ENCODE measurements around the gene OIT3. TPM values are rescaled to one million over a fixed set of nuclear protein-coding genes. Genes with fewer than 3 reads are reported as not detected.

The OIT3 gene
- total RNA-seq, 1 donor from 2014 or later = not detected

DNA sequence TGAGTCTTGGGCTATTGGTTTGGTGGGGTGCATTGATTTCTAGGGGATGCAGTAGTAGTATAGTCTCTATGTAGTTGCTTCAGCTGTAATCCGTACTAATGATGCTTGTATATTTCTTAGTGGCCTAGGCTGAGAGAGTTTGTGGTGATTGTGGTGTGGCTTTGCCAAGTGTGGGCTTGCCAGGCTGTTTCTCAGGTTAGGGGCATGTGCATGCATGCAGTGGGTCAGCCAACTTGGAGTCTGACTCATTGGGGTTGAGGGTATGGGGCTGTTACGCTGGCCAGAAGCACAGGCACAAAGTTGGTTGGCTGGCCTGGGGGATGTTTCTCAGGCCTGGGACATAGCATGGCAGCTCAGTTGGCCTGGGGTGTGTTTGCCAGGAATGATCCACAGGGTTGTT is 86.8 kb downstream of the OIT3 start:
- Mint-ChIP-seq H3K36me3 (peaks cover 7% of the 10 kb centered on the region), H3K4me1 (no peaks in the 10 kb centered on the region)
- no peak overlapping the region for H3K9ac ChIP-seq

GRCh38 chr10:72981028-72981881 is 87.7 kb downstream of the OIT3 start:
- Mint-ChIP-seq H3K27me3 (ENCODE audit: insufficient read depth, low read depth) (peaks cover 3% of the 10 kb centered on the region), H3K36me3 (peaks cover 7% of the 10 kb centered on the region), H3K27ac (no peak overlapping the region), H3K9me3 (peaks cover 40% of the 10 kb centered on the region), H3K4me1 (no peaks in the 10 kb centered on the region), H3K4me3 (no peak overlapping the region)
- H3K27ac ChIP-seq = no peak overlapping the region
- no peaks in the 10 kb centered on the region for H3K4me1 ChIP-seq
- no peaks in the 10 kb centered on the region for H3K27me3 ChIP-seq
- no peak overlapping the region for H2AFZ ChIP-seq (replicated peaks)
- no peak overlapping the region for H3K4me3 ChIP-seq
- no peak overlapping the region for H3K9ac ChIP-seq
- no peak for DNase-seq (ENCODE audit: low spot score)
- no peaks in the 10 kb centered on the region for H4K20me1 ChIP-seq (ENCODE audit: low read depth)
- H3F3A ChIP-seq (ENCODE audit: low read depth) = no peaks in the 10 kb centered on the region
- H3K4me2 ChIP-seq = no peak overlapping the region
- H3K9me3 ChIP-seq (ENCODE audit: low read depth) = peaks cover 11% of the 10 kb centered on the region
- no peaks in the 10 kb centered on the region for H3K79me2 ChIP-seq (ENCODE audit: low read depth)
- TF ChIP-seq EZH2phosphoT487 (IDR thresholded peaks at IDR 0.05) (no peak), EZH2 (IDR thresholded peaks at IDR 0.05) (no peak)
- TF ChIP-seq, protein P1, sequence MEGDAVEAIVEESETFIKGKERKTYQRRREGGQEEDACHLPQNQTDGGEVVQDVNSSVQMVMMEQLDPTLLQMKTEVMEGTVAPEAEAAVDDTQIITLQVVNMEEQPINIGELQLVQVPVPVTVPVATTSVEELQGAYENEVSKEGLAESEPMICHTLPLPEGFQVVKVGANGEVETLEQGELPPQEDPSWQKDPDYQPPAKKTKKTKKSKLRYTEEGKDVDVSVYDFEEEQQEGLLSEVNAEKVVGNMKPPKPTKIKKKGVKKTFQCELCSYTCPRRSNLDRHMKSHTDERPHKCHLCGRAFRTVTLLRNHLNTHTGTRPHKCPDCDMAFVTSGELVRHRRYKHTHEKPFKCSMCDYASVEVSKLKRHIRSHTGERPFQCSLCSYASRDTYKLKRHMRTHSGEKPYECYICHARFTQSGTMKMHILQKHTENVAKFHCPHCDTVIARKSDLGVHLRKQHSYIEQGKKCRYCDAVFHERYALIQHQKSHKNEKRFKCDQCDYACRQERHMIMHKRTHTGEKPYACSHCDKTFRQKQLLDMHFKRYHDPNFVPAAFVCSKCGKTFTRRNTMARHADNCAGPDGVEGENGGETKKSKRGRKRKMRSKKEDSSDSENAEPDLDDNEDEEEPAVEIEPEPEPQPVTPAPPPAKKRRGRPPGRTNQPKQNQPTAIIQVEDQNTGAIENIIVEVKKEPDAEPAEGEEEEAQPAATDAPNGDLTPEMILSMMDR (IDR thresholded peaks at IDR 0.05) = no peak
- no peaks in the 10 kb centered on the region for H3K36me3 ChIP-seq

More for the DNA sequence above, 86.8 kb downstream of the OIT3 start:
- peaks cover 11% of the 10 kb centered on the region for H3K9me3 ChIP-seq (ENCODE audit: low read depth)
- no peaks in the 10 kb centered on the region for H4K20me1 ChIP-seq (ENCODE audit: low read depth)
- H3K27me3 ChIP-seq = no peaks in the 10 kb centered on the region
- no peak overlapping the region for H3K27ac Mint-ChIP-seq
- DNase-seq (ENCODE audit: low spot score) = no peak
- no peaks in the 10 kb centered on the region for H3K79me2 ChIP-seq (ENCODE audit: low read depth)
- TF ChIP-seq, protein P1 (IDR thresholded peaks at IDR 0.05) = no peak
- no peak for TF ChIP-seq EZH2phosphoT487 (IDR thresholded peaks at IDR 0.05)
- TF ChIP-seq EZH2 (IDR thresholded peaks at IDR 0.05) = no peak
- H3K4me1 ChIP-seq = no peaks in the 10 kb centered on the region
- H3K4me3 Mint-ChIP-seq = no peak overlapping the region
- H3K27me3 Mint-ChIP-seq (ENCODE audit: insufficient read depth, low read depth) = peaks cover 3% of the 10 kb centered on the region
- no peak overlapping the region for H3K27ac ChIP-seq
- no peaks in the 10 kb centered on the region for H3K36me3 ChIP-seq
- no peak overlapping the region for H3K4me3 ChIP-seq
- H2AFZ ChIP-seq (replicated peaks) = no peak overlapping the region
- H3K9me3 Mint-ChIP-seq = peaks cover 47% of the 10 kb centered on the region
- H3K4me2 ChIP-seq = no peak overlapping the region
- no peaks in the 10 kb centered on the region for H3F3A ChIP-seq (ENCODE audit: low read depth)

GRCh38 chr10:72981882-72982529 is 88.5 kb downstream of the OIT3 start:
- Mint-ChIP-seq H3K27ac (no peak overlapping the region), H3K4me3 (no peak overlapping the region), H3K4me1 (no peaks in the 10 kb centered on the region), H3K9me3 (peaks cover 36% of the 10 kb centered on the region), H3K27me3 (ENCODE audit: insufficient read depth, low read depth) (peaks cover 3% of the 10 kb centered on the region), H3K36me3 (peaks cover 9% of the 10 kb centered on the region)
- H3F3A ChIP-seq (ENCODE audit: low read depth) = no peaks in the 10 kb centered on the region
- H3K27ac ChIP-seq = no peak overlapping the region
- H3K36me3 ChIP-seq = no peaks in the 10 kb centered on the region
- H3K4me2 ChIP-seq = no peak overlapping the region
- H3K9me3 ChIP-seq (ENCODE audit: low read depth) = peaks cover 11% of the 10 kb centered on the region
- H3K4me3 ChIP-seq = no peak overlapping the region
- no peak for TF ChIP-seq EZH2phosphoT487 (IDR thresholded peaks at IDR 0.05)
- no peaks in the 10 kb centered on the region for H3K27me3 ChIP-seq
- no peaks in the 10 kb centered on the region for H4K20me1 ChIP-seq (ENCODE audit: low read depth)
- DNase-seq (ENCODE audit: low spot score) = no peak
- H3K79me2 ChIP-seq (ENCODE audit: low read depth) = no peaks in the 10 kb centered on the region
- no peaks in the 10 kb centered on the region for H3K4me1 ChIP-seq
- H3K9ac ChIP-seq = no peak overlapping the region
- no peak overlapping the region for H2AFZ ChIP-seq (replicated peaks)

Other genes with a start within 250 kb of the OIT3 start
- 54.2 and 66.3 TPM in 2 replicates for gene MCU, start 201.6 kb upstream of the OIT3 start, total RNA-seq (ENCODE audit: low replicate concordance)
- gene PLA2G12B, start 61.1 kb downstream of the OIT3 start, total RNA-seq (ENCODE audit: low replicate concordance) = 0.12 TPM in 1 of 2 replicates, not detected in the other
- 144 and 200 TPM in 2 replicates for gene P4HA1, start 203.1 kb downstream of the OIT3 start, total RNA-seq (ENCODE audit: low replicate concordance)
- 2.4 and 3.0 TPM in 2 replicates for gene NUDT13, start 216.7 kb downstream of the OIT3 start, total RNA-seq (ENCODE audit: low replicate concordance)